ENCODE data around the gene SNRPN.

- TF ChIP-seq CTCF (IDR thresholded peaks at IDR 0.05) (no peak), POLR2A (IDR thresholded peaks at IDR 0.05) (no peak)
These were observed 31.9 kb downstream of the SNRPN start for GRCh38 chr15:24986653-24987052.
